ENCODE results near the gene CLN6. TPM values are rescaled to one million over a fixed set of nuclear protein-coding genes. Genes with fewer than 3 reads are reported as not detected.
"Not testable (repeated sequence)": the region's sequence is repeated elsewhere in the genome, so short reads cannot be mapped to it uniquely, and the experiment has no call there.

CLN6 gene
- total RNA-seq, 1 experiment from 2014 or later = 32.4 TPM

DNA sequence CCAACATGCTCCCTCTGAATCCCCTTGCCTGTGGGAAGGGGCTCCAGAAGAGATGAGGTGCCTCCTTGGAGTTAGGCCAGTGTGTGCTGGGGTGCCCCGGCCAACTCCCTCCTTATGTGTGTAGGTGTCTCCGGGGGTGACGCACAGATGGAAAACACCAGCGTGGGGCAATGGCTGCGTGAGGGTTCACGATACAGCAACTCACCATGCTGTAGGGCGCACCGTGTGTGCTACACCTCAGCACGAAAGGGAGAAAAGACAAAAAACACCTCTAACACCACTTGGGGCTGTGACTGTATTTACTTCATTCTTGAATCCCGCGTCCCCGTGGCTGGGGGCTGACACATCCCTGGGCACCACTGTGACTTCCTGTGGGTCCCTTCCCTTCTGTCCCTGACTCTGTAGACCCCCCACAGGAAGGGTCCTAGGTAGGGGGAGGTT is 22.8 kb downstream of the CLN6 start:
- no peak for DNase-seq (ENCODE audit: low read depth)

DNA sequence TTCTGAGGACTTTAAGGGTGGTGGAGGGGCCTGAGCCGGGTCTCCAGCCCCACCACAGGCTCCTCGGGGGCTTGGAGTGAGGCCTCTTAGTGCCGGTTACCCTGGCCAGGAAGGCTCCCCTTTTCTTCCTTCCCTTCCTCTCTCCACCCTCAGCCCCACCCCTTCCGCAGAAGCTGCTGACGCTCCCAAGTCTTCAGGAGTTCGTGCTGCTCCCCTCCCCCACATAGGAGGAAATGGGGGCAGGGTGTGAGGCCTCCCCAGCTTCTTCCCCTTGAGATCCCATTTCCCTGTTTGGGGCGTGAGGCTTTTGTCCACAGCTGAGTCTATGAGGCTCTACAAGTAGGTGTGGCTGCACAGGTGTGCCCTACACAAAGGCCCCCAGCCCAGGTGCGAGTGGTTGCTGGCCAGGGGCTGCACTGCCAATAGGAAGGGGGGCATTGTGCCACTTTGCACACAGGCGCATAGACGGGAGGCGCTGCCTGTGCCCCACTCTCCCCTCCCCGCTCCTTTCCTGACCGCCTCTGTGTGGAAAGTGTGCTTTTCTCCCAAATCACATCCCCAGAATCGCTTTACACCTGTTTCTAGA is 23.5 kb downstream of the CLN6 start:
- no peak for DNase-seq (ENCODE audit: low read depth)

DNA sequence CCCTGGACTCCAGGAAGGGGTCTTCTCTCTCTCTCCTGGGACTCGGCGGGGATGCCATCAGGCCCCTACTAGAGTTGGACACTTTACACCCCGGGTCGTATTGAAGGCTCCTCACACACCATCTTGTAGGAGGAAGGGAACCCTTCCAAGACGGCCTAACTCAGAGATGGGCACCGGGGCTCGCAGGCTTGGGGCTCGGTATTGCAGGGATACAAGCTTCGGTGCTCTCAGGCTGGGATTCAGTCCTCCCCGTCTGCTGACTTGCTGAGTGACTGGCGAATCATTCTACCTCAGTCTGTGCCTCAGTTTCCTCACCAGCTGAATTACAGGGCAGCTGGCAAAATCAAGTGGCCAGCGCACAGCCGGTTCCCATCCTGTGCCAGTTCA is 24.0 kb downstream of the CLN6 start:
- DNase-seq (ENCODE audit: low read depth) = no peak

DNA sequence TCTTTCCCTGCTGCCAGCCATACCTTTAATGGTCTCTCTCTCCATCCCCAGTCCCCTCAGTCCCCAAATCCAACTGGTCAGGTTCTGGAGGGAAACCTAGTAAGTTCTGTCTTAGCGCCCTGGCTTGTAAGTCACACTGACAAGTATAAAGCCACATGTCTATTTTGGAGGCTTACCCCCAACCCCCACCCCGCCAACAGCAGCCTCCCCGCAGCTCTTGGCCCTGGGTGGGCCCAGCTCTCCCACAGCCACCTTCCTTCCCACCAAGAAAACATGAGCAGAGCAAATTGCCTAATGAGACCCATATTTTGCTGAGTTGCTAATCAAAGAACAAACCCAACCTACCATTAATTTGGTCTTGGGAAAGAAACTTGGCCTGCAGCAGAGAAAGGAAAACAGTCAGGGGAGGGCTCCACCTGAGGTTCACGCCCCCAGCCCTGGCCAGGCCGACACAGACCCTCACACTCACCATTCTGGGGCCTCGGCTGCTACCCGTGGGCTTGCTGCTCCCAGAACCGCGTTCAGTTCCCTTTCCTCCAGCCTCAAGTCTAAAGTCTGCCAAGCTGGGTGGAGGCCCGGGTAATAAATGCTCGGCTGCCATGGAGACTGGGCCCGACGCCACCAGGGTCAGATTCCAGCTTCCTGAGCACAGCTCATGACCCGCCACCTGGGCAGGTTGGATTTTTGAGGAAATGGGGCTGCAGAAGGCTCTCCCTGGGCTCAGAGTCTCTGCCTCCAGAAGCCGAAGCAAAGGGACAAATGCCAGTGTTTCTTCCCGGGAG is 24.6 kb downstream of the CLN6 start, which contains the start of gene CALML4:
TSS of gene CALML4 (minus strand) at position 557 of the 782 bp plus-strand sequence. CDS start at position 472, 85 bp downstream.
- peak; percentile 39 for DNase-seq (ENCODE audit: low read depth)

DNA sequence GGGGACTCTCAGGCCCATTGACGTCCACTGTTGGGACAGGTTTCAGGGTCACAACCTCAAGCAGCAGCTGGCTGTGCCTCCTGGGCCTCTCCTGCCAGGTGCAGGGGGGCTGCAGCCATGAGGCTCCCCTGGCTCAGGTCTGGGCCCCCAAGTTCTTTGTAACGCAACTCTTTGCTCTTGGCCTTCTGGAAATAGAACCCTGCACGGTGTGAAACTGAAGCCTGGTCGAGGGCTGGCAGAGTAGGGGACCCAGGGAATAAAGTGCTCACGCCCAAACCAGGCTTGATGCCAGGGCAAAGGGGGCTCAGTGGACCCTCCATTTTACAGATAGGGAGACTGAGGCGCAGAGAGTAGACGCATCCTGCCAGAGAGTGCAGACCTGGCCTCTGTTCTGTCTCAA is 25.2 kb downstream of the CLN6 start:
- DNase-seq (ENCODE audit: low read depth) = no peak

DNA sequence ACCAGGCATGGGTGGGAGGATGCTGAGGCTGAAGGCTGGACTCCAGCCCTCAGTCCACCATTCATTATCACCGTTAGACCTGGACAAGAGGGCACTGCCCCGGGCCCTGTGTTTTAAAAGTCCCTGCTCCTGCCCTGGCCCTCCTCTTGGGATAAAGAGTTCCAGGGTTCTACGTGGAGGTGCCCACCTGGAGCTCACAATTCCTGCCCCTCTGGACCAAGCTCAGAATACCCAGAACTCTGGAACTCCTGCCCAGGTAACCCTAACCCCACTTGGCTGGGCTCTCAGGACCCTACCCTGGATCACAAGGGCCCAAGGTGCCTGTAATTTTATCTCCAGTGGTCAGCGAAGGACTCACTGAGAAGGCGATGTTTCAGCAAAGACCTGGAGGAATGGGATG is 25.6 kb downstream of the CLN6 start:
- DNase-seq (ENCODE audit: low read depth) = no peak

DNA sequence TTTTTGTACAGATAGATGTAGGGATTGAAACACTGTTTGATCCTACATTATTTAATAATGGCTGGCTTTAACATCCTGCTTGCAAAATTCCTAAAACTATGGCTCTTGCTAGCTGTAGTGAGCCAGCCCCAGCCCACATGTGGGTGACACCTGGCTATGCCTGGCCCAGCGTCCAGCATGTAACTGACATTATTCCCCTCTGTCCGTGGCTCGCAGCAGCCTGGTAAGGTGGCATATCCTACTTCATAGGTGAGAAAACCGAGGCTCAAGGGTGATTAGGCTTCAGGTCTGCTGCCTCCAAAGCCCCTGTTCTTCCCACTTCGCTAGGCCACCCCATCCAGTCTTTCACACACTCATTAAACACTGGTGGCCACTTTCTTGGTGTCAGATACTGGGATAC is 26.0 kb downstream of the CLN6 start:
- no peak for DNase-seq (ENCODE audit: low read depth)

DNA sequence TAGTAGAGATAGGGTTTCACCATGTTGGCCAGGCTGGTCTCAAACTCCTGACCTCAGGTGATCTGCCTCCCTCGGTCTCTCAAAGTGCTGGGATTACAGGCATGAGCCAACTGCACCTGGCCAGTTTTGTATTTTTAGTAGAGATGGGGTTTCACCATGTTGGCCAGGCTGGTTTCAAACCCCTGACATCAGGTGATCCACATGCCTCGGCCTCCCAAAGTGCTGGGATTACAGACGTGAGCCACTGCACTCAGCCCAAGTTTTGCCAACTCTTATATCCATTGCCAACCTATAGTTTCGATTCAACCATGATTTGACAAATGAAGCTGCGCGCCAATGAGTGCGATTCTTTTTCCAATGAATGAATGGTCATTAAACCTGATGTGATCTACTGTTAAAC is 26.5 kb downstream of the CLN6 start:
- DNase-seq (ENCODE audit: low read depth) = not testable (repeated sequence)

DNA sequence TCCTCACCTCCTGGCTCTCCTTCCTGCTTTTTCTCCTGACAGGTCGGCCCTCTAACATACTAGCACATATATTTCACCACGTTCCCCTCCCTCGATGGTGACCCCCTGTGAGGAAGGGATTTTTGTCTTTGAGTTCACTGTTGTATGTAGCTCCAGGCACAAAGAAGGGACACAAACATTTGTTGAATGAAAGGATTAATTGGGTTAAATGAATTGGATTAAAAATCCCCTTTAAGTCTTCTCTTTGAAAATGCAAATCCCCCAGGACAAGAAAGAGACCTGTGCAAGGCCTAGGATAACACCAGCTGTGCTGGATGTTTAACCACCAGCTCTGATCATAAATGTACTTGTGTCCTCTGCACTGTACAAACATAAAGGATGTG is 27.7 kb downstream of the CLN6 start:
- no peak for DNase-seq (ENCODE audit: low read depth)

DNA sequence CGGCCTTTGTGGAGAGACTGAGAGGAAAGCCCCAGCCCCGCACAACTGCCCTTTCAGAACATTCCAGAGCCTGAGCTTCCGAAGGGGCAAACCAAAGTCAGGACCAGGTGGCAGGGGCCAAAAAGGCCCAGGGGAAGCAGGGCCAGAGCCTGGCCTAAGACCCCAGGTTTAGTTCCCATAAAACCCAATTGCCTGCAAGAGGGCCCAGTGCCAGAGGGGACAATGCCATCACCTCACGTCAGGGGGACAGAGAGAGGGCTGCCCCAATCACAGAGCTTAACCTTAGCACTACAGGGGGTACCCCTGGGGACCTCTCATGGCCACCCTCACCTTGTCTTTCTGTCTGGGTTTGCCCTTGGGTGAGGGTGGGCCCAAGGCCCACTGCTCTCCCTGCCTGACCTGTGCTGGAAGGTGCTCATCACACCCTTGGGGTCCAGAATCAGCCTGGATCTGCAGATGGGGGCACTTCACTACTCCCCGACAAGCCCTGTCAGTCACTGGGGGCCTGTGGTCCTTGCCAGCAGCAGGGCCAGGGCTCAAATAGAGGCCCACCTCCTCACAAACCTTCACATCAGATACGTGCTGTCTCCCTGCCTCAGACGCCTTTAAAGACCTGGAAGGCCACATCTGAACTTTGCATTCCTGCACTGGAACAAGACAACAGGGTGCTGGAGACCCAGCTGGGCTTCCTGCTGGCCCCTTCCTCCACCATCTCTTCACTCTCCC is 28.2 kb downstream of the CLN6 start:
- no peak for DNase-seq (ENCODE audit: low read depth)

DNA sequence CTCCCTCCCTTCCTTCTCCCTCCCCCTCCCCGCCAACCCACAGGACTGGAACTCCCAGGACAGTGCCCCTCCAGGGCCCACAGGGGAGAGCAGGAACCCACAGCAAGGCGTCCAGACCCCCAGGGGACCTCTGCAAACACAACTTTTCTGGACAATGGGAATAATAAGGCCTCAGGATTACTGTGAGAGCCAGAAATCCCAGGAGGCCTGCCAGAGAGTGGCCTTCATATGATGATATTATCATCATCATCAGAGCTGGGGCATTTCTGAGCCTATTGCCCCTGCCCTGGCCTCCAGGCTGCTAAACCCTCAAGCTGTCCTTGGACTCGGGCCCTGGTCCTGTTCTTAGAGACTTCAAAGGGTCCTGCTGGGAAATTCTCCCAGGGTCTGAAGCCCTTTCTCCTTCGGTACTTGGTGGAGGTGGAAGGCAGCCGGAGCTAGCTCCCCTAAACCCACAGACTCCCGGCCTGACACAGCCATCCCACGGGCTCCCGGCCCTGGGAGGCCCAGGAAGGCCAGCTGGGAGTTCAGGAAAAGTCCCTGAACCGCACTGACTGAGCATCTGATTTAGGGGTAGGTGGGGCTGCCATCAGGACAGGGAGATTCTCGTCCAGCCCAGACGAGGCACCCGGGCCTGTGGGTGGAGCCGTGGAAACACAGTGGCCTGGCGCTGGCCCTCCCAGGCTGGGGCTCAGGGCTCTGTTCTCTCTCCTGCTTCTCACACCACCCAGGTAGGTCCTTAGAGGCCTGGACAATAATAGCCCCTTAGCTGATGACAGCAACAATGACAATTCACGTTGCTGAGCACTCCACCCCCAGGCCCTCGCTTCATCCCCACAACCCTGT is 29.3 kb downstream of the CLN6 start:
- no peak for DNase-seq (ENCODE audit: low read depth)

DNA sequence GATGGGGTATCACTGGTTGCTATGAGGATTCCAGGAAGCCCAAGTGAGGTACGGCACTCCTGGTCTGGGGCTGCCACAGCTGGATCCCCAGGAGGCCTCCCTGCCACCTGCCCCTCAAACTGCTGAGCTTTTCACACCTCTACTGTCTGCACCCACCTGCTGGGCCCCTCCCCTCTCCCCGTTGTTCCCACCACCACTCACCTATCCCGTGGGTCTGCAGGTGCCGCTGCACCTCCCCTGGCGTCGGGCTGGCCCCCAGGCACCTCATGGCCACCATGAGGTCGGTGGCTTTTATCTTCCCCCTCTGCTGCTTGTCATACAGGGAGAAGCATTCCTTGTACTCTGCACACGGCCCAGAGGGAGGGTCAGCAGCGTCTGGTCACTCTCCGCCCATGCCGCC is 30.2 kb downstream of the CLN6 start:
- DNase-seq (ENCODE audit: low read depth) = no peak

DNA sequence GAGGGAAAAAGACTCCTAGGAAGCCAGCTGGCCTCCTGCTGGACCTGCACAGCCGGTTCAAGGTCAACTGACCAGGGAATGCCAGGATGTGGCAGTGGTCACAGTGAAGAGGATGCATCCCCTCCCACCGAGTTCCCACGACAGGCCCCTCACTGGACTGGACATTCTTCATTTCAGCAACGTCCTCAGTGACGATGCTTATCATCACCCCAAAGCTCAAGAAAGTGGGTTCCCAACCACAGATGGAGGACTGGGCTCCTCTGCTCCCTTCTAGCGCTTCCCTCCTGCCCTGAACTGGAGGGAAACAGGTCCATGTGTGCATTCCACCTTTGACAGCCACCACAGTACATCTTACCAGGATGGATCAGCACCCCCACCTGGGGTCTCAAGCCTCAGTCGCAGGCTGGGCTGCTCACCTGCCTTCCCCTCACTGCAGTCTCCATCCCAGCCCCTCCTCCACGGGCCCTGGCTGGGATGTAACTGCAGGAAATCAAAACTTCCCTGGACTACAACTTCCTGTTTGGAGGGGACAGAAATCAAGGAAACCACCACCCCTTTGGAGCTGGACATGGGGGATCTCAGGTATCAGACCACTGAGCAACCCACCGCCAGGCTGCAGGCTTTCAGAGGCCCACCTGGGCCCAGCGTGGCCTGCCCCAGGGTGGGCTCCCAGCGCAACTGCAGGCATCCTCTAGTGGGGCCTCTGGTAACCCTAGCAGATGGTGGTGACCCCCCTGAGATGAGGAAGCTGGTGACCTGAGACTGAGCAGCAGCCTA is 31.7 kb downstream of the CLN6 start:
- no peak for DNase-seq (ENCODE audit: low read depth)

DNA sequence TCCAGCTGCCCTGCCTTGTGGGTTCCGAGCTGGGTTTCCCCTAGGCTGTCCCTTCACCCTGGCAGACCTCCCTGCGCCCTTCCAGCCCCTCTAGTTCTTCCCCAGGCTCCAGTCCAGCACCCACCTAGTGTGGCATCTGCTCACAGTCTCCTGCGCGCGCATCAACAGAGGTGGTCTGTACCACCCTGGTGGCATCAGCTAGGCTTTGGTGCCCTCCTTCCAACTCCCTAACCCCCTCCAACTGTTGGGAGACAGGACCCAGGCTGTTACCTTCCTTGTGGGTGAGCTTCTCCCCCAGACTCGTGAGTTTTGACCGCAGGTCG is 32.4 kb downstream of the CLN6 start:
- no peak for DNase-seq (ENCODE audit: low read depth)

DNA sequence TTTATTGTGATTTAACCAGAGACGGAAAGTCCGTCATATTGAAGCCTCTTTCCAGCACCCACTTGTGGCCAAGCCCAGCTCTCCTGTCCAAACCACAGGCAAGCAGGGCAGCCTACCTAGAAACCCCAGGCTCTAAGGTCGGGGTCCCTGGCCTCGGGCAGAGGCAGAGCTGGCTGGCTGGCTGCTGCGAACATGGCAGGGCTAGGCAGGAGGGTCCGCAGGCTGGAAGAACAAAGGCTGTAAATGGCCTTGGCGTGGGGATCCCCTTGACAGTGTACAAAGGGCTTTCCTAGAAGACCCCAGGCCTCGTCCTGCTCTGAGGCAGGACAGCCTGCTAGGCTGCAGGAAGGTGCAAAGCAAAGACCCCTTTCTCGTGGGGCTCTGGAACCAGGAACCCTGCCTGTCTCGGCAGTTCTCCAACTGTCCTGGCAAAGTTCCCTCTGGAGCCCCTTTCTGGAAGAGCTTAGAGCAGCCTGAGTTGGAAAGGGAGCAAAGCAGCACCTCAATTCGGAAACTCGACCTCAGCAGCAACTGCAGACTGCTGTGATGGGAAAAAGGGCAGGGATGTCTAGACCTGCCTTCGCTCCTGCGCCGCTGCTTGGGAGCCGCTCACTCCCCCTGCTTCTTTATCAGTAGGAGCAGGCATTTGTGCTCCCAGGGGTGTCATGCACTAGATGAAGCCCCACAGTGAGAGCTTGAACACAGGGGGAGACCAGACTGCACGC is 32.9 kb downstream of the CLN6 start:
- no peak for DNase-seq (ENCODE audit: low read depth)

DNA sequence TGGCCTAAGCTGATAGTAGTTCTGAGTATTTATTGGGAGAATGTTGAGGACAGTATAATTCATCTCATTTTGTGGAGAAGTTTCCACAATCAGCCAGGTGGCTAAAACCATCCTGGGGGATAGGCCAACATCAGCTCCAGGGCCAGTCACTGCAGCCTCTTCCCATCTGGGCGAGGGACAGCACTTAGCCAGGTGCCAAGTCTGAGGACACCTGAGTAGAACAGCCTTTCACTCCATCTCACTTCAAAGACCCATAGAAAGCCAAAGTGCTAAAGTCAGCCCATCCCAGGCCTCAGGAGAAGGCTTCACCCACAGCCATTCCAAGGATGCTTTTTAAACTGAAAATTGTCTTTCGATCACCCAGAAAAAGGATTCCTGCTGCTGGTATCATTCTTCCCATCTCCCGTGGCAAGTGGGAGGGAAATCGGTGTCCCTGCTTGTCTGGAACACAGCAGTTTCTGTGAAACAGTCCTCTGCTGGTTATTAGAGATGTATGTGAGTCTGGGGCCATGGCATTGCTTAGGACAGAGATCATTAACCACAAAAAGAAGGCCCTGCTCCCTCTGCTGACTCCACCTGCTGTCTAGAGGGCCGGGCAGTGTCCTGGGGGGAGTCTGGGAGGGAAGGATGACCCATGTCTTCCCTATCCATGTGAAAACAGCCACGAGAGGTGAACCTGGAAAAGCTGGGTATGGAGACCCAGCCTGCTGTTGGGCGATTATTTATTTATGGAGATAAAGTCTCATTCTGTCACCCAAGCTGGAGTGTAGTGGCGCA is 34.0 kb downstream of the CLN6 start:
- DNase-seq (ENCODE audit: low read depth) = no peak

DNA sequence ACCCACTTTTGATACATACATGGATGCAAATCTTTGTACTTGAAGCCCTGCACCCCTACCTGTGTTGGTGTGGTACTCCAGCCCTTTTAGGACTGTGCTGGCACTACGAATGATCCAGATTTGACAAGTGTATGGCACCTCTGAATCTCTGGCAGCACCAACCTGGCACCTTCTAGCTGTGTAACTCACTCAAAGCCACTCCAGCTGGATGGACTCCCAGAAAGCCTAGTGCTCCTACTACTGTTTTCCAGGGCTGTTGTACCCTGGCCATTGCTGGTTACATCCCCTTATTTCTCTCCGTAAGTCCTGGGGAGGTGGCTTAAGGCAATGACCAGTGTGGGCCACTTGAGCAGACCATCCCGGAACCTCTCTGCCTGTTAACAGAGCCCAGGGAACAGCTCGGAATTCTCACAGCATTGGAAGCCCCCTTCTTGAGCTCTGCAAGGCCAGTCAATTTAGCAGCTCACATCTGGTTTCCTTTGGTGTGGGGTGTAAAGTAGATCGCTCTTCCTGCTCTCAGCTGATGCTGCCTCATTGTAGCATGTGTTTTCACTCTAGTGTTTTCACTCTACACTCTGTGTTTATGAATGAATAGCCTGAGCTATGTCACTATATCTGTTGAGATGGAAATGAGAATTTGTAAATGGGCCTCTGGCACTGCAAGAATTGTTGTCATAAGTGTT is 36.6 kb downstream of the CLN6 start:
- DNase-seq (ENCODE audit: low read depth) = no peak

DNA sequence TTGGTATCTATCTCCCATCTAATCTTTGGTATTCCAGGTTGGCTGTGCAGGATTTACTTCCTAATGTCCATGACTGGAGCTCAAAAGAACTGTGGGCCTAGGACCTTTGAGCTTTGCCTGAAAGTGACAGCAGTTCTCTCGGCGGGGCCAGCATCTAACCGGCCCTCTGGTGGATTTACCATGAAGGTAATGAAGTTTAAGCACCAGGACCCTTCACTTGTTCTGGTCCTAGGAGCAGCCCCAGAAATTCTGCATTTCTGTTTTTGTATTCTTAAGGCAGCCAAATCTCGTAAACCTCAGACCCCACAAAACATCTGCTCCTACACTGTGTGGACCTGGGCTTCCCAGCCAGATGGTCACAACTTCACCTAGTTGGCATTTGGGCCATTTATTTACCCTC is 37.4 kb downstream of the CLN6 start:
- DNase-seq (ENCODE audit: low read depth) = no peak

DNA sequence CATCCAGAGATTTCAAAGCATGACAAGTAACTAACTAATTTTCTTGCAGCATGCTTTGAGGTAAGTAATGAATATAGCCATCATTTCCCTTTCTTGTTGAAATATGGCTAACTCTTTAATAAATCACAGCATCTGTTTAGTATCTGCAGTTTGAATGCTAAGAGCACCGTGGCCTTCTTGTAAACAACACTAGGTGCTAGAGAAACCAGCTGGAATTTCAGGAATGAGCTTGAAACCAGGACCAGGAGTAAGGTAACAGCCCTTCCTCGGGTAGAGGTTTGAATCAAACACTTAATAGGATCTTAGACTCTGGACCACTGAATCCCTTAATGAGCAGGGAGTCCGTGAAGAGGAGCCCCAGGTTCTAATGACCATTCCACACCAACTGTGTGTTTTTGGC is 38.0 kb downstream of the CLN6 start:
- DNase-seq (ENCODE audit: low read depth) = no peak

All from M059J (cell line).